GM19463 (cell line): Measurements from ENCODE around the gene BTN1A1.

ENCODE experiments used
- ATAC-seq: cut with Tn5 transposase; IDR thresholded peaks from one replicate; pipeline ENCODE4 v1.9.1; 2021; ENCODE audit warnings: mild to moderate bottlenecking, moderate library complexity; ENCODE audit not compliant: unreplicated experiment

The BTN1A1 gene

DNA sequence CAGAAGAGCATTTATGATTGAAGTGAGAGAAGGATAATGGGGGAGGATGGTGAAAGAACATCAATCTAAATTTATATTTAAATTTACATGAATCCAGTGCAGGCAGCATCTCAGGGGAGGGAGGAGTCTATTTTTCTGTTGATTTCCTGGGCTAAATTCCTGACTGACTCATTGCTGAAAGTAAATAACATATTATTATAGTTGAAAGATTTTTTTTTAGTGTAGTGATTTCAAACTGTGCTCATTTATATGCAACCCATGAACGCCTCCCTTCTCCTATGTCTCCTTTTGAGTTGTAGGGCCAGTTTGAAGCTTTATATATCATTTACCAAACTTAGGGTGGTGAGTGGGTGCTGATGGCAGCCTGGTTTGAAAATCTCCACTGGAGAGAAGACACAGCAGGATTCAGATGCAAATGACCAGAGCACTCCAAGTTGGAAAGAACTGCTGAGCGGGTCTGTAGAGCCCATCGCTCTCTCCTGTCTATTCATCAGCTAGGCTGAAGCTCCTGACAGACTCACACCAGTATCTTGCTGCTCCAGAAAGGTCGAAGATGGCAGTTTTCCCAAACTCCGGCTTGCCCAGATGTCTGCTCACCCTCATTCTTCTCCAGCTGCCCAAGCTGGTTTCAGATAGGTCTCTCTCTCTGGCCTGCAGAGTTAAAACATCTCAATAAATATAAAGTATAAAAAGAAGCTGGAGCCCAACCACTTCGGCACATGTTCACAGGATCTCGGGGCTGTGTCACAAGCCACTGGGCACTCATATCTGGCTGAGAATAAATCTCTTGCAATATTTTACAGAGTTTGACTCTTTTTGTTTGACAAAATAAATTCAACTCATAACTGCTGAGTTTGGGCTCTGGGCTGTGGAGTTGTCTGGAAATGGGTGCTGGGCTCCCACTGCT is 24.0 kb upstream of the BTN1A1 start:
- ATAC-seq, result no peak

DNA sequence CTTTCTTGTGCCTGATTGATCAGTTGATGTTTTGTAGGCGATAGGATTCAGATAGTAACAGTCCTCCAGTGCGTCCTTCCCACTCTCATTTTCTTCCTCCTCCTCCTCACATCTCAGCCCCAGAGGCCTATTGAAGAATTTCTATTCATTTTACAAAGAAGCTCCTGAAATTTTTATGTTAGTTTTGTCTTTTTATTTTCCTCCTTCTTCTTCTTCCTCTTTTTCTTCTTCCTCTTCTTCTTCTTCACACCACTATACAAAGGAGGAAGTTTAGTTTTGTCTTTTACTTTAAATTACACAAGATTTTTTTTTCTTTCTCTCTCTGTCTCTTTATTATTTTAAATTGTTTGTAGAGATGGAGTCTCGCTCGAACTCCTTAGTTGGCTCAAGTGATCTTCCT is 23.2 kb upstream of the BTN1A1 start:
- ATAC-seq, result no peak

DNA sequence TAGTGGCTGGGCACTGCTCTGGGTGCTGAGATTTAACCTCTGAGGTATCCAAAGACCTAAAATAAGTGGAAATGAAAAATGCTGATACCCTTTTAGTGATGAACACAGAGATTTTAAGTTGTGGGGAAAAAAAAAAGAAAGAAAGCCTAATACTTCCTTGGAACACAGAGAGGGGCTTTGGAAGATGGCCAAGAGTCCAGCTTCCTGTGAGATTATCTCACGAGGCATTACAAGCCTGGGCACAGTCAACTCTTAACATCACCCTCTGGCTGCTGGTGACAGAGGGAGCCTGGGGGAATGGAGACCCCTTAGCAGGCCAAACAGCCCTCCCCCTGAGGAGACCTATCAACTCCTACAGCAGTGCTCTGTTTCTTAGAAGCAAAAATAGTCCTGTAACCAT is 22.7 kb upstream of the BTN1A1 start:
- ATAC-seq, result no peak

DNA sequence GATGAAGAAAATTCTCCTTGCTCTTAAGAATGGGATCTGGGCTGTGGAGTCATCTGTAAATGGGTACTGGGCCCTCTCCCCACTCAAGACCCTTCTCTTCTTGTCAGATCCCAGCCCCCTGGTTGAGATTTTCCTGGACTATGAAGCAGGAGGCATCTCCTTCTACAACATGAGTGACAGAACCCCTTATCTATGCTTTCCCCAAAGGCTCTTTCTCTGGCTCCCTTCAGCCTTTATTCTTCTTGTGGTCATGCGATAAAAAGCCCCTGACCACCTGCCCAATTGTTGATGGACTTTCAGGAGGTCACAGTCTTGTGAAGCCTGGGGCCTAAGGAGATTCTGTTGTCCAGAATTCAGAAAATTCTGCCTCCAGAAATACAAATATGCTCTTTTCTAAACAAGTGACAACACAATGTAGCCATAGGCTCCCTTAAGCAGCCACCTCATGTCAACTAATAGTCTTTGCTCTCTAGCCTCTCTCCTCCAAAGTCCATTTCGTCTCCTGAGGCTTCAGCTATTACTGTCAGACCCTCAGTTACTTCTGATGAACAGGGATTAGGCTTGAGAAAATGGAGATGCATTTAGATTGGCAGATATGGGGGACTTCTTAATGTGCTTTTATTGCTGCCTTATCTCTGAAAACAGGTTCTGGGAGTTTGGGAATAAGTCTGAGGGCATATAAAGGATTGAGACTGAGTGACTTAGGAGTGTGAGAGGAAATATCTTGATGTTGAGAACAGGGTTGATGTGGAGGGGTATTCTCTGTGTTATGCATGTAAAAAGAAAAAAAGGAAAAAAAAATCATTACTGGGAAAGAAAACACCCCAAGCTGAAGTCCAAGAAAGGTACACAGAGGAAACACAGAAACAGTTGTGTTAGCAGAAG is 21.8 kb upstream of the BTN1A1 start:
- no peak for ATAC-seq

DNA sequence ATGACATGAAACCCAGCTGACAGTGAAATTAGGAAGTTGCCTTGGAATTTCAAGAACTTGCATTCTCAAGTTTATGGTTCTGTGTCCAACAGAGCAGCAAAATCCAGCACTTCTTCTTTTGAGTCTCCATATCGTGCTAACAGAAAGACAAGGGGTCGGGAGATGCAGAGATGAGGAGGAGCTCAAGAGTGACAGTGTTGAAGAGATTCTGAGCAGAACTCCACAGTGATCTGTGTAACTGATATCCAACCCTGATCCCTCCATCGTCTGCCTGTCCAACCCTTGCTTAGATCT is 21.2 kb upstream of the BTN1A1 start:
- no peak for ATAC-seq

DNA sequence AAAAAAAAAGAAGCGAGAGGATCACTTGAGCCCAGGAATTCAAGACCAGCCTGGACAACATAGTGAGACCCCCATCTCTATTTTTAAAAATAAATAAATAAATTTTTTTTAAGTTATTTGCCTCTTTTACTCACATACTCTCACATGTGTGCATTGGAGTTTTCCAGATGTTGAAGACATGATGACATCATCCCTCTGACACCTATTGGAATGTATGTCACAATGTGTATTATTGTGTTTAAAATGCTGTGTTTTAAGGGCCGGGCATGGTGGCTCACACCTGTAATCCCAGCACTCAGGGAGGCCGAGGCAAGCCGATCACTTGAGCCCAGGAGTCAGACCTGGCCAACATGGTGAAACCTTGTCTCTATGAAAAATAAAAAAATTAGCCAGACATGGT is 17.8 kb upstream of the BTN1A1 start:
- ATAC-seq, result no peak

DNA sequence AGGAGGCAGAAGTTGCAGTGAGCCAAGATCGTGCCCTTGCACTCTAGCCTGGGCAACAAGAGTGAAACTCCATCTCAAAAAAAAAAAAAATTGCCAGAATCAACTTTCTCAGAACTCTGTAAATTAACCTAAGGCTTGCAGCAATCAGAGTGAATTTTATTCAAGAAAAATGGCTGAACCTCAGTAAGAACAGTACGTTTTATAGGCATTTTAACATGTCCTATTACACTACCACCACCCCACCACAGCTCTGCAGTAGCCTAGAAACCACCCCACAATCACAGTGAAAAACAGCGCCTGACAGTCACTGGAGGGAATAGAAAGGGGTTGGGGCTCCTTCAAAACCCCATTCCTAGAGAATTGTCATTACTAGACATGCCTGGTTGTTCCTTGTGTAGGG is 16.4 kb upstream of the BTN1A1 start:
- no peak for ATAC-seq

DNA sequence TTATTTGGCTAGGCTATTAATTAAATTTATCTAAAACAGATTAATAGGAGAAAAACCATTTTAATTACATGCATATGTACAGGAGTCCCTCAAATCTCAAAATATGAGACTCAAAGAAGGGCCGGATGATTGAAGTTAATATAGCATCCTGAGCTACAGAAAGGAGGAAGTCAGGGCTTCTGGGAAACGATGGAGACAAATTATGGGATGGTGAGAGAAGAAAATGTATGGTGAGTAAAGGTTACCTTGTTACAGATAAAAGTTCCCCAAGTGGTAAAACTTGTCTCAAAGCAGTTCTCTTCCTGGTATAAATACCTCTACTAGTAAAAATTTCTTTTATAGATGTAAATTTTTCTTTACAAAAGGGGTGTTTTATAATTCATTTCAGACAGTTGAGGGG is 15.9 kb upstream of the BTN1A1 start:
- no peak for ATAC-seq

DNA sequence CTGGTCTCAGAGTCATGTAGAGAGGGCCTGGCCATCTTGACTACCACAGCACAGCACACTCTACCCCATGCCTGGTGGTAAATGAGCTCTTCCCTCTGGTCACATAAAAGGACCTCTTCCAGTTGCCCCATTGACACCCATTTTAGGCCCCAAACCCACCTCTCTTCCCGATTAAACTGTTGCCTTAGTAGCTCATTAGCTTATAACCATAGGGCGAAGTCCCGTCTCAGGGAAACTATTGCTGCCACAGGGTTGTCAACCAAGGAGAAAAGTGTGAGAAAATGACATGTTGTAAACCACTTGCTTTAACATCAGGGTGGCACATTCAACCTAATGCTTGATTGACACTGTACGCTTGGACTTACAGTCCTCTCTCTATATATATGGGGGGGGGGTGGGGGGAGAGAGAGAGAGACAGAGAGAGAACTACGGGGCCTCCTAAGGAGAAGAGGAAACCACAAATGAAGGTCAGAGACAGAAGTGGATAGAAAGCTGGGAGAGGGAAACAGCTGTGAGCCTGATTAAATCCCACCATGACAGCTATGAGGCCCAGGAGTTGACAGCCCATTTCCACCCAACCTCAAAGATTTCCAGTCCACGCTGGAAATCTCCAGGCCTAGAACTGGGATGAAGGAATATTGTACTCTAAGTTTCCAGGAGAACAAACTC is 14.9 kb upstream of the BTN1A1 start:
- ATAC-seq, result no peak

DNA sequence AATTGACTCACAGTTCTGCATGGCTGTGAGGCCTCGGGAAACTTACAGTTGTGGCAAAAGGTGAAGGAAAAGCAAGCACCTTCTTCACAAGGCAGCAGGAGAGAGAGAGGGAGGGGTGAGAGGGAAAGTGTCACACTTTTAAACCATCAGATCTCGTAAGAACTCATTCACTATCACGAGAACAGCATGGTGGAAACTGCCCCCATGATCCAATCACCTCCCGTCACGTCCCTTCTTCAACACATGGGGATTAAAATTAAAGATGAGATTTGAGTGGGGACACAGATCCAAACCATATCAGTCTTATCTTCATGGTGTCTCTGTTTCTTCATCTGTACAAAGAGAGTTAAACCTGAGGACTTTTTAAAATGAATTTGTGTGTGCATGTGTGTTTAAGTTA is 13.7 kb upstream of the BTN1A1 start:
- ATAC-seq, result no peak

DNA sequence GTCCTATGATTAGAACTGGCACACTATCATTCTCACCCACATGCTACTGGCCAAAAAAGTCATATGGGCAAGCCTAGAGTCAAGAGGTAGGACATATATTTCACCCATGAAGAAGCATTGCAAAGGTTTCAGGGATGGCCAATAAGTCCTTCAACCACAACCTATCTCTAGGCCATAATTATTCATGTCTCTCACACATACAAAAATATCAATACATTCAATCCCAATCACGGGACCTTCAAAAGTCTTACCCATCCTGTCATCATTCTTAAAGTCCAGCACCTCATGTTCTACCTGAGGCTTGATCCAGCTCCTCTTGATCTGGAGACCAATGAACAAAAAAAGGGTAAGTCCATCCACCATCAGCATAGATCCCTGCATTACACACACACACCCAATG is 12.6 kb upstream of the BTN1A1 start:
- ATAC-seq, result no peak

DNA sequence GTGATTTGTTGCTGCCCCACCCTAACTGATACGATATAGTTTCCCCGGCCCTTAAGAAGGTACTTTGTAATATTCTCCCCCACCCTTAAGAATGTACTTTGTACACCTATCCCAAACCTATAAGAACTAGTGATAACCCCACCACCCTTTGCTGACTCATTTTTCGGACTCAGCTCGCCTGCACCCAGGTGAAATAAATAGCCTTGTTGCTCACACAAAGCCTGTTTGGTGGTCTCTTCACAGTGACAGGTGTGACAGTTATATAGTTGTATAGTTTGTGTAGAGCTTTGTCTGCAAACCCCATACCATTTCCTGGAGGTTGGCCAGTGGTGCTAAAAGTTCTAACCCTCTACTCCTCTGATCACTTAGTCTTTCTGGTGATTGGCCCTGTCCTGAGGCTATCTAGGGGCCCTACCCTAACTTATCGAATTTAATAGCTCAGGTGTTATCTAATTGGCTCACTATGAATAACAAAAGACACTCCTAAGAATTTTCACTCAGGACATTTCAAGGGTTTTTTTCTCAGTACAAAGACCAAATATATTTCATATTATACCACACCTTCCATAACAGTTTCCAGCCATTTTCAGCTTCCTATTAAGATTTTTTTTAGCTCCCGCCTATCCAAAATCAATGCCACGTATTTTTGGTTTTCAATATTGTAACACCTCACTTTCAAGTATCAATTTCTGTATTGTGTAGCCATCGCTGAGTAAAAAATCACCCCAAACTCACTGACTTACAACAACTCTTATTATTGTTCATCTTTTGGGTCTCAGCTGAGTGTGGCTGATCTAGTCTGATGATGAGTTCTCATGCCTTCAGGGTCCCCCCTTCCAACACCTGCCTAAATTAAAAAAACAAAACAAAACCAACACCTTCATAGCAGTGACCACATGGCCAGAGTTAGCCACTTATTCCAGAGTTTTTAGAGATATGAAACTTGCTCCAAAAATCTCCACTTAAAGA is 9.8 kb upstream of the BTN1A1 start:
- no peak for ATAC-seq

DNA sequence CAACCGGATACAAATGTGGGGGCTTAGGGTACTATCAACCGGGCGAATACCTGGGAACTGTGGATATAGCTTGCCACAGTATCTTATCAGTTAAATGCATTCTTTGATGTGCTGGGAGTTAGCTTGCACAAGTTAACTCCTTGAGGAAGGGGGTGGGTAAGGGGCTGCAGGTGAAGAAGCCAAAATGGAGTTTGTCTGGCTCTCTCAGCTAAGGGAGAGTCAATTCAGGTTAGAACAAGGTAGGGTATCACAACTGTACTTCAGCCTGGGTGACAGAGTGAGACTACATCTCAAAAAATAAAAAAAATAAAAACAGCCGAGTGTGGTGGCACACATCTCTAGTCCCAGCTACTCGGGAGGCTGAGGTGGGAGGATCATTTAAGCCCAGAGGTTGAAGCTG is 8.5 kb upstream of the BTN1A1 start:
- ATAC-seq, result no peak

DNA sequence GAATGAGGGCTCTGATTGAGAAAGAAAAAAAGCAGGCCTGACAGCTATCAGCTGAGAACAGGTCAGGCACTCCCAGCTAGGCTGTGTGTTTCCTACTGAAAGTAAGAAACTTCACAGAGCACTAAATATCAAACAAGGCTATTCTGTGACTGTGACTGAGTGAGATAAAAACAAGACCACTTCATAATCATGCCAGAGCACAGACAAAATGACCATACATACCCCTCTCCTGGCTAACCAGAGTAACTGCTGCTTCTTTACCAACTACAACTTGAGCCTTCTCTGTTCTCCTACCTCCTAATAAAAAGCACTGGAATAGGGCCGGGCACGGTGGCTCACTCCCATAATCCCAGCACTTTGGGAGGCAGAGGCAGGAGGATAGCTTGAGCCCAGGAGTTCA is 6.8 kb upstream of the BTN1A1 start:
- no peak for ATAC-seq

DNA sequence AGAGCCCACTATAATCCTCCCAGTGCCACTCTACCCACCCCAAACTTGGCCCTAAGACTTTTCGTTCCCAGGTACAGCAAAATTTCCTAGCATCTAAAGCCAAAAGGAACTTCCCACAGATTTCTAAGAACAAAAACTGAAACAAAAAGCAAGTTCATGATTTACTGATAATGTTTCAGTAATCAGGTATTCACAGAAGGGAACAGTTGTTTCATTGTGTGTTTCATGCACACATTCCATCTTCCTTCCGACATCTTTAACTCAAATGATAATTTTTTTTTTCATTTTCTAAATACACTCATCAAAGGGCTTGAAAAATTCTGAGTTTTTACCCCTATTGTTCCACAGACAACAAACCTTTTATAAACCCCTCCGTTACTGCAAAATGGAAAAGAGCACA is 6.0 kb upstream of the BTN1A1 start:
- ATAC-seq, result no peak

DNA sequence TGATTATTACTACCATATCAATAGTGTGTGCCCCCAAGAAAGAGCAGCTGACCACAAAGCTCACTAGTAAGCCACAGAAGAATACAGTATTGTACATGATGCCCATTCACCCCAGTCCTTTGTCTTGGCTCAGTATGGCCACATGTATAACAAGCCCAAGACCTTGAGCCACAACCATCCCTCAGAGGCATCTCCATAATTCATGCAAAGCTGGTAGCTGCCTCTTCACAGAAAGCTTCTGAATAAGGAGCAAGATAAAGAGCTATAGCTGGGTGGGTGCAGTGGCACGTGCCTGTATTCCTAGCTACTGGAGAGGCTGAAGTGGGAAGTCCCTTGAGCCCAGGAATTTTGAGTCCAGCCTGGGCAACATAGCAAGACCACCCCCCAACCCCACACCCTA is 4.8 kb upstream of the BTN1A1 start:
- ATAC-seq, result no peak

DNA sequence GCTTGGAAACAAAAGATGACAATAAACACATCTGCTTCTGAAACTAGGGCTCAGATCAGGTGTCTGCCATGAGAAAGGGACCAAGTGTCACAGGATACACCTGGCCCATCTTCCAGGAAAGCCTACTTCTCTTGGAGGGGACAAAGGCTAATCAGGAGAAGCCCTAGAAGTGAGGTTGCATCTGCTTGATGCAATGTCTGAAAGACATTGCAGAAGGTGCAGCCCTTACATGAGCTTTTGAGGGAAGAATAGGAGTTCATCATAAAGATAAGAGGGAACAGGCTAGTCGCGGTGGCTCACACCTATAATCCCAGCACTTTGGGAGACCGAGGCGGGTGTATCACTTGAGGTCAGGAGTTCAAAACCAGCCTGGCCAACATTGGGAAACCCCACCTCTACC is 2.5 kb upstream of the BTN1A1 start:
- no peak for ATAC-seq

DNA sequence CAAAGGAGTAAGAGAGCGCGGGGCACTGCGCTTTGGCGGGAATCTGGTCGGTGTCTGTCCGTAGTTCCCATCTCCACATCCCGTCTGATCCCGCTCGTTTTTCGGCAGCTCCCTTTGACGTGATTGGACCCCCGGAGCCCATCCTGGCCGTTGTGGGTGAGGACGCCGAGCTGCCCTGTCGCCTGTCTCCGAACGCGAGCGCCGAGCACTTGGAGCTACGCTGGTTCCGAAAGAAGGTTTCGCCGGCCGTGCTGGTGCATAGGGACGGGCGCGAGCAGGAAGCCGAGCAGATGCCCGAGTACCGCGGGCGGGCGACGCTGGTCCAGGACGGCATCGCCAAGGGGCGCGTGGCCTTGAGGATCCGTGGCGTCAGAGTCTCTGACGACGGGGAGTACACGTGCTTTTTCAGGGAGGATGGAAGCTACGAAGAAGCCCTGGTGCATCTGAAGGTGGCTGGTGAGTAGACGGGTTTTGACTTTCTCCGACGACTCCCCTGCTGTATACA is 1.4 kb downstream of the BTN1A1 start:
- ATAC-seq, result no peak

DNA sequence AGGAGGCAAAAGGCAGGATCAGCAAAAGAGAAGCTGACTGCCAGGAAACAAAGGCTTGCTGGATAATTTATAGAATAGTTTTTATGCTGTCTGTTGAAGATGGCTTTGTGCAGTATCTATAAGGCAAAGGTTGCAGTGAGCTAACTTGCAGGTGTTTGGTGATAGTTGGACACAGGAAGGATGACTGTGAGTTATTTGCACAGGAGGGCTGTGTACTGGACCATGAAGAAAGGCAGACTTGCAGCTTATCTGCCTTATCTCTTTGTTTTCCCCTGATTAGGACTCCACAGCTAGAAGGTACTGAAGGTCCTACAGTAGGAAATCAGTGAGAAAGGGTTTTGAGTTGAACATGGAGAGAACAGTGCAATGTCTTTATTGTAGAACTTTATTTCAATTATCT is 2.1 kb downstream of the BTN1A1 start:
- ATAC-seq, result no peak

DNA sequence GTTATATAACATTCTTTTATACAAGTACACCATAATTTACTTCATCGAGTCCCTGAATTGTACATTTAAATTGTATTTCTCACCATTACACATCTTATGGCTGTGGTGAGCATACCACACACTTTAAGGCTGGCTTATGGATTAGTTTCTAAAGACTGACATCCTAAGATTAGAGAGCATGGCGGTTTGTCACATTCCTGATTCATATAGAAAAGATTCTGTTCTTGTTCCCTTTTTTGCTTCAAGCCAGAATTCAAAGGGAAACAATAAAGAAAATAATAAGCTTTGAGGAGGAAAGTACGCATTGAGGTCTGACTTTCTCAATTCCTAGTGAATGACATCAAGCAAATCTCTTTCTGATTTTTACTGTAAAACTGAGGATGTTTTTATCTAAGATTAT is 2.5 kb downstream of the BTN1A1 start:
- ATAC-seq, result no peak
